Measurements from ENCODE around the gene ZNF415.

ZNF415 gene

DNA sequence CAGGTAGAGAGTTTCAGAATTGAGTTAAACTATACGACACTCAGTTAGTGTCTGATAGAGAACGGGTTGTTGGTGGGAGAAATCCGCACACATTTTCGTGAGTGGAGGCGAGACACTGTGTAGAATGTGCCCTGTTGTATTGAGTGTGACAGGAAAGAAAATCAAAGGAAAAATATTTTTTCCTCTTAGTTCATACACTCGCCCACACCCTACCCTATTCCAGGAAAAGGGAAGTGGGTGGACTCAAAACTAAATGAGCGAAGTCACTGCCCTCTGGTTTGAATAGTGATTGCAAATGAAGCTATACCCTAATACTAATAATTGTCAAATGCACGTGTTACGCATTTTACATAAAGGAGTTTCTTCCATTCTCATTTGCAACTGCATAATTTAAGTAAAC, 24.1 kb upstream of the ZNF415 start:
- Histone ChIP-seq H3K4me2 (ENCODE audit: low read depth, low read length, poor library complexity, severe bottlenecking) (peak overlapping the region; percentile 67), H3F3A (ENCODE audit: insufficient read depth) (no peaks in the 10 kb centered on the region), H3K9me2 (replicated peaks; ENCODE audit: insufficient read depth, low read length) (no peaks in the 10 kb centered on the region), H3K9ac (ENCODE audit: low read length) (no peak overlapping the region), H3K27ac (ENCODE audit: low read depth, low read length) (no peak overlapping the region), H3K79me2 (ENCODE audit: insufficient read depth, low read length) (peaks cover 21% of the 10 kb centered on the region), H3K4me3 (ENCODE audit: insufficient read depth, low read length, poor library complexity, severe bottlenecking) (no peak overlapping the region), H2AFZ (ENCODE audit: low read depth, low read length, severe bottlenecking) (no peak overlapping the region), H3K9me3 (ENCODE audit: insufficient read depth, low read length) (no peaks in the 10 kb centered on the region), H4K20me1 (ENCODE audit: low read depth, low read length) (no peaks in the 10 kb centered on the region), H3K27me3 (ENCODE audit: low read length) (no peaks in the 10 kb centered on the region), H3K36me3 (ENCODE audit: low read length) (peaks cover 7% of the 10 kb centered on the region; the same call in 1 of the 2 replicates)
- TF ChIP-seq EZH2phosphoT487 (conservative IDR thresholded peaks at IDR 0.05; ENCODE audit: low read length) = no peak

DNA sequence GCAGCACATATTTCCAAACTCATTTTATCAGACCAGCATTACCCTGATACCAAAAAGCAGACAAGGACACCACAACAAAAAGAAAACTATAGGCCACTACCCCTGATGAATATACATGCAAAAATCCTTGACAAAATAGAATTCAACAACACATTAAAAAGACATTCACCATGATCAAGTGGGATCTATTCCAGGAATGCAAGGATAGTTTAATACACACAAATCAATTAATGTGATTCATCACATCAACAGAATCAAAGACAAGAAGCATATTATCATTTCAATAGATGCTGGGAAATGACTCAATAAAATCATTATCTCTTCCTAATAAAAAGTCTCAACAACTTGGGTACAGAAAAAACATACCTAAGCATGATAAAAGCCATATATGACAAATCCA, 14.9 kb upstream of the ZNF415 start:
- H3K9me3 ChIP-seq (ENCODE audit: insufficient read depth, low read length) = peaks cover 28% of the 10 kb centered on the region; the same call in 1 of the 2 replicates
- peaks cover 72% of the 10 kb centered on the region for H3K36me3 ChIP-seq (ENCODE audit: low read length)
- H3K4me2 ChIP-seq (ENCODE audit: low read depth, low read length, poor library complexity, severe bottlenecking) = no peak overlapping the region

DNA sequence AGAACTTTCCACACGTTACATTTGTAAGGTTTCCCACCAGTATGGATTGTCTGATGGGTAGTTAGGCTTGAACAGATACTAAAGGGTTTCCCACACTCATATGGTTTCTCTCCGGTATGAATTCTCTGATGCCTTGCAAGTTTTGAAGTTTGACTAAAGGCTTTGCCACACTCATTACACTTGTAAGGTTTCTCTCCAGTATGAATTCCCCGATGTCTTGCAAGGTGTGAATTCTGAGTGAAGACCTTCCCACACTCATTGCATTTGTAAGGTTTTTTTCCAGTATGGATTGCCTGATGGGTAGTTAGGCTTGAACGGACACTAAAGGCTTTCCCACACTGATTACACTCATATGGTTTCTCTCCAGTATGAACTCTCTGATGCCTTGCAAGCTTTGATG, 7.6 kb upstream of the ZNF415 start:
- Histone ChIP-seq H3K4me3 (ENCODE audit: insufficient read depth, low read length, poor library complexity, severe bottlenecking) (no peak overlapping the region), H3K27ac (ENCODE audit: low read depth, low read length) (no peak overlapping the region), H3K9me3 (ENCODE audit: insufficient read depth, low read length) (peaks cover 42% of the 10 kb centered on the region; the same call in 1 of the 2 replicates), H3K79me2 (ENCODE audit: insufficient read depth, low read length) (no peaks in the 10 kb centered on the region), H3K9me2 (replicated peaks; ENCODE audit: insufficient read depth, low read length) (no peaks in the 10 kb centered on the region), H3K27me3 (ENCODE audit: low read length) (no peaks in the 10 kb centered on the region), H2AFZ (ENCODE audit: low read depth, low read length, severe bottlenecking) (no peak overlapping the region), H3K4me2 (ENCODE audit: low read depth, low read length, poor library complexity, severe bottlenecking) (no peak overlapping the region), H3K36me3 (ENCODE audit: low read length) (peaks cover 41% of the 10 kb centered on the region), H4K20me1 (ENCODE audit: low read depth, low read length) (no peaks in the 10 kb centered on the region), H3F3A (ENCODE audit: insufficient read depth) (no peaks in the 10 kb centered on the region), H3K9ac (ENCODE audit: low read length) (no peak overlapping the region)
- no peak for TF ChIP-seq EZH2phosphoT487 (conservative IDR thresholded peaks at IDR 0.05; ENCODE audit: low read length)
- TF ChIP-seq, protein P1, sequence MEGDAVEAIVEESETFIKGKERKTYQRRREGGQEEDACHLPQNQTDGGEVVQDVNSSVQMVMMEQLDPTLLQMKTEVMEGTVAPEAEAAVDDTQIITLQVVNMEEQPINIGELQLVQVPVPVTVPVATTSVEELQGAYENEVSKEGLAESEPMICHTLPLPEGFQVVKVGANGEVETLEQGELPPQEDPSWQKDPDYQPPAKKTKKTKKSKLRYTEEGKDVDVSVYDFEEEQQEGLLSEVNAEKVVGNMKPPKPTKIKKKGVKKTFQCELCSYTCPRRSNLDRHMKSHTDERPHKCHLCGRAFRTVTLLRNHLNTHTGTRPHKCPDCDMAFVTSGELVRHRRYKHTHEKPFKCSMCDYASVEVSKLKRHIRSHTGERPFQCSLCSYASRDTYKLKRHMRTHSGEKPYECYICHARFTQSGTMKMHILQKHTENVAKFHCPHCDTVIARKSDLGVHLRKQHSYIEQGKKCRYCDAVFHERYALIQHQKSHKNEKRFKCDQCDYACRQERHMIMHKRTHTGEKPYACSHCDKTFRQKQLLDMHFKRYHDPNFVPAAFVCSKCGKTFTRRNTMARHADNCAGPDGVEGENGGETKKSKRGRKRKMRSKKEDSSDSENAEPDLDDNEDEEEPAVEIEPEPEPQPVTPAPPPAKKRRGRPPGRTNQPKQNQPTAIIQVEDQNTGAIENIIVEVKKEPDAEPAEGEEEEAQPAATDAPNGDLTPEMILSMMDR (IDR thresholded peaks at IDR 0.05; ENCODE audit: insufficient read depth, low read length, poor library complexity, severe bottlenecking) = no peak

More for the DNA sequence above, 14.9 kb upstream of the ZNF415 start:
- TF ChIP-seq, protein P1 (IDR thresholded peaks at IDR 0.05; ENCODE audit: insufficient read depth, low read length, poor library complexity, severe bottlenecking) = no peak
- no peak for TF ChIP-seq EZH2phosphoT487 (conservative IDR thresholded peaks at IDR 0.05; ENCODE audit: low read length)
- Histone ChIP-seq H3K9ac (ENCODE audit: low read length) (no peak overlapping the region), H3F3A (ENCODE audit: insufficient read depth) (no peaks in the 10 kb centered on the region), H3K79me2 (ENCODE audit: insufficient read depth, low read length) (0 out of 2 replicates have a peak, but pooled peaks cover 3% of the 10 kb centered on the region), H2AFZ (ENCODE audit: low read depth, low read length, severe bottlenecking) (no peak overlapping the region), H3K27ac (ENCODE audit: low read depth, low read length) (no peak overlapping the region), H3K9me2 (replicated peaks; ENCODE audit: insufficient read depth, low read length) (no peaks in the 10 kb centered on the region), H3K27me3 (ENCODE audit: low read length) (no peaks in the 10 kb centered on the region), H4K20me1 (ENCODE audit: low read depth, low read length) (no peaks in the 10 kb centered on the region), H3K4me3 (ENCODE audit: insufficient read depth, low read length, poor library complexity, severe bottlenecking) (no peak overlapping the region)

DNA sequence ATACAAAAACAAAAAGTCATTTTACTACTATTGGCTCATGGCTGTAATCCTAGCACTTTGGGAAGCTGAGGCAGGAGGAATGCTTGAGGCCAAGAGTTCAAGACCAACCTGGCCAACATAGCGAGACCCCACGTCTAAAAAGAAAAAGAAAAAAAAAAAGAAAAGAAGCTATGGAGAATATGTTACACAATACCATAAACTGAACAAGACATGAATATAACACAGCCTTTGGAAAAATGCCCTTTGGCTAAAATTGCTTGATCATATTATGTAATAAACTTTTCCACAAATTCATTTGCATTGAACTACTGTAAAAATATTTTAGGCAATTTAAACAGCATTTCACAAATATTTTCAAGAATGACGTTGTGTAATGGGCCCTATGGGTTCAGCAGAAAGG, 3.7 kb upstream of the ZNF415 start:
- TF ChIP-seq EZH2phosphoT487 (conservative IDR thresholded peaks at IDR 0.05; ENCODE audit: low read length) = no peak
- TF ChIP-seq, protein P1 (IDR thresholded peaks at IDR 0.05; ENCODE audit: insufficient read depth, low read length, poor library complexity, severe bottlenecking) = no peak

More for the DNA sequence above, 3.7 kb upstream of the ZNF415 start:
- Histone ChIP-seq H3K9ac (ENCODE audit: low read length) (no peak overlapping the region), H3K9me3 (ENCODE audit: insufficient read depth, low read length) (peaks cover 27% of the 10 kb centered on the region; the same call in 1 of the 2 replicates), H3K27me3 (ENCODE audit: low read length) (no peaks in the 10 kb centered on the region), H3K27ac (ENCODE audit: low read depth, low read length) (no peak overlapping the region), H3K79me2 (ENCODE audit: insufficient read depth, low read length) (peaks cover 10% of the 10 kb centered on the region; the same call in 1 of the 2 replicates), H3F3A (ENCODE audit: insufficient read depth) (peaks cover 6% of the 10 kb centered on the region; the same call in 1 of the 2 replicates), H4K20me1 (ENCODE audit: low read depth, low read length) (no peaks in the 10 kb centered on the region), H3K4me3 (ENCODE audit: insufficient read depth, low read length, poor library complexity, severe bottlenecking) (no peak overlapping the region), H2AFZ (ENCODE audit: low read depth, low read length, severe bottlenecking) (no peak overlapping the region), H3K36me3 (ENCODE audit: low read length) (peaks cover 8% of the 10 kb centered on the region), H3K4me2 (ENCODE audit: low read depth, low read length, poor library complexity, severe bottlenecking) (no peak overlapping the region), H3K9me2 (replicated peaks; ENCODE audit: insufficient read depth, low read length) (no peaks in the 10 kb centered on the region)

Measured in SU-DHL-6 (cell line).